GM19468 (cell line): ENCODE results near the gene BDKRB2.

Experiments used
- ATAC-seq: cut with Tn5 transposase; IDR thresholded peaks from one replicate; pipeline ENCODE4 v1.9.1; 2021; ENCODE audit warnings: mild to moderate bottlenecking, moderate library complexity, moderate number of reproducible peaks; ENCODE audit not compliant: unreplicated experiment; ENCODE audit errors: extremely low read depth

Gene BDKRB2

GRCh38 chr14:96197163-96197852, 7.3 kb upstream of the BDKRB2 start:
- no peak for ATAC-seq

GRCh38 chr14:96197969-96198368, 6.7 kb upstream of the BDKRB2 start:
- ATAC-seq, result no peak

GRCh38 chr14:96198430-96199130, 6.1 kb upstream of the BDKRB2 start:
- ATAC-seq, result no peak

GRCh38 chr14:96201157-96201556, 3.5 kb upstream of the BDKRB2 start:
- no peak for ATAC-seq

GRCh38 chr14:96201965-96202364, 2.7 kb upstream of the BDKRB2 start:
- ATAC-seq, result no peak

- ATAC-seq, result no peak
Observed at GRCh38 chr14:96202441-96203094, 2.1 kb upstream of the BDKRB2 start.

- ATAC-seq, result no peak
Observed at GRCh38 chr14:96203116-96203515, 1.5 kb upstream of the BDKRB2 start.

GRCh38 chr14:96203635-96204034, 1.0 kb upstream of the BDKRB2 start:
- no peak for ATAC-seq

GRCh38 chr14:96205059-96205977, 679 bp downstream of the BDKRB2 start:
- ATAC-seq, result no peak

- ATAC-seq, result no peak
Observed at GRCh38 chr14:96205978-96206360, 1.3 kb downstream of the BDKRB2 start.

GRCh38 chr14:96206461-96206860, 1.8 kb downstream of the BDKRB2 start:
- ATAC-seq, result no peak

GRCh38 chr14:96207686-96208085, 3.0 kb downstream of the BDKRB2 start:
- ATAC-seq, result no peak

GRCh38 chr14:96208739-96209138, 4.1 kb downstream of the BDKRB2 start:
- no peak for ATAC-seq

- ATAC-seq, result no peak
Observed at GRCh38 chr14:96212140-96212539, 7.5 kb downstream of the BDKRB2 start.

GRCh38 chr14:96212896-96213295, 8.3 kb downstream of the BDKRB2 start:
- ATAC-seq, result no peak

- ATAC-seq, result no peak
Observed at GRCh38 chr14:96213871-96214465, 9.3 kb downstream of the BDKRB2 start.

GRCh38 chr14:96214793-96215192, 10.2 kb downstream of the BDKRB2 start:
- no peak for ATAC-seq

GRCh38 chr14:96215452-96216244, 11.0 kb downstream of the BDKRB2 start:
- ATAC-seq, result no peak

- no peak for ATAC-seq
Observed at GRCh38 chr14:96216627-96217026, 12.0 kb downstream of the BDKRB2 start.
